ENCODE results near the gene MACF1. TPM values are rescaled to one million over a fixed set of nuclear protein-coding genes. Genes with fewer than 3 reads are reported as not detected.

Gene MACF1
- total and polyA plus RNA-seq, 8 donors = 16.8 to 662 (median 236) TPM

- intact Hi-C loops (cut with DNase I; ENCODE audit: low total_unique reads) = no loop called here
- Histone ChIP-seq H3K27me3 (no peaks in the 10 kb centered on the region), H3K4me3 (no peak overlapping the region), H3K36me3 (peaks cover 75 to 100% (median 99%) of the 10 kb centered on the region in 4 donors), H3K4me1 (peaks cover 0 to 18% (median 7%) of the 10 kb centered on the region in 4 donors), H3K9me3 (no peaks in the 10 kb centered on the region), H3K27ac (peak overlapping the region in 2 of 5 donors; percentile 4 to 25)
- WGBS, 5 donors = 35 to 55% (median 54%) methylated on average over 5 of the region's 5 CpGs
- TF ChIP-seq CTCF (IDR thresholded peaks at IDR 0.05) (no peak), POLR2A (IDR thresholded peaks at IDR 0.05) (no peak), POLR2AphosphoS5 (IDR thresholded peaks at IDR 0.05) (no peak), EP300 (IDR thresholded peaks at IDR 0.05) (no peak)
- peak in 1 of 2 donors; percentile 14 for DNase-seq
Measured at GRCh38 chr1:39297551-39297950, 93.1 kb downstream of the MACF1 start.

- H3K9me3 ChIP-seq = no peaks in the 10 kb centered on the region
- peaks cover 0 to 10% (median 4%) of the 10 kb centered on the region in 4 donors for H3K4me1 ChIP-seq
- no peak overlapping the region for H3K27ac ChIP-seq
- 85 to 94% (median 88%) methylated on average over 5 of the region's 5 CpGs for WGBS, 5 donors
- peaks cover 54 to 98% (median 96%) of the 10 kb centered on the region in 4 donors for H3K36me3 ChIP-seq
- no peaks in the 10 kb centered on the region for H3K27me3 ChIP-seq
- H3K4me3 ChIP-seq = no peak overlapping the region
- intact Hi-C loops (cut with DNase I; ENCODE audit: low total_unique reads) = no loop called here
- DNase-seq = no peak
- TF ChIP-seq POLR2A (IDR thresholded peaks at IDR 0.05) = no peak
- no peak for TF ChIP-seq POLR2AphosphoS5 (IDR thresholded peaks at IDR 0.05)
- no peak for TF ChIP-seq CTCF (IDR thresholded peaks at IDR 0.05)
- no peak for TF ChIP-seq EP300 (IDR thresholded peaks at IDR 0.05)
Measured at GRCh38 chr1:39301606-39302005, 97.1 kb downstream of the MACF1 start.

GRCh38 chr1:39305555-39305954 is 101.1 kb downstream of the MACF1 start:
- DNase-seq = no peak
- WGBS, 5 donors = 50 to 69% (median 64%) methylated on average over 2 of the region's 2 CpGs
- no peak for TF ChIP-seq EP300 (IDR thresholded peaks at IDR 0.05)
- TF ChIP-seq CTCF (IDR thresholded peaks at IDR 0.05) = no peak
- no peak for TF ChIP-seq POLR2AphosphoS5 (IDR thresholded peaks at IDR 0.05)
- no peak for TF ChIP-seq POLR2A (IDR thresholded peaks at IDR 0.05)
- intact Hi-C loops (cut with DNase I; ENCODE audit: low total_unique reads) = no loop called here
- H3K27ac ChIP-seq = no peak overlapping the region
- no peak overlapping the region for H3K4me3 ChIP-seq
- H3K27me3 ChIP-seq = no peaks in the 10 kb centered on the region
- no peaks in the 10 kb centered on the region for H3K9me3 ChIP-seq
- peaks cover 50 to 98% (median 95%) of the 10 kb centered on the region in 4 donors for H3K36me3 ChIP-seq
- H3K4me1 ChIP-seq = peaks cover 0 to 3% (median 0%) of the 10 kb centered on the region in 4 donors

- Histone ChIP-seq H3K4me1 (peaks cover 0 to 5% (median 0%) of the 10 kb centered on the region in 4 donors), H3K4me3 (no peak overlapping the region), H3K36me3 (peaks cover 29 to 98% (median 97%) of the 10 kb centered on the region in 4 donors), H3K9me3 (no peaks in the 10 kb centered on the region), H3K27me3 (no peaks in the 10 kb centered on the region), H3K27ac (no peak overlapping the region)
- no peak for DNase-seq
- intact Hi-C loops (cut with DNase I; ENCODE audit: low total_unique reads) = no loop called here
- WGBS, 5 donors = 91 to 95% (median 93%) methylated on average over 6 of the region's 6 CpGs
- no peak for TF ChIP-seq EP300 (IDR thresholded peaks at IDR 0.05)
- TF ChIP-seq POLR2AphosphoS5 (IDR thresholded peaks at IDR 0.05) = no peak
- no peak for TF ChIP-seq CTCF (IDR thresholded peaks at IDR 0.05)
- TF ChIP-seq POLR2A (IDR thresholded peaks at IDR 0.05) = no peak
Measured at GRCh38 chr1:39310015-39310414, 105.5 kb downstream of the MACF1 start.
